HG03432 (cell line): ENCODE results near the gene INAFM1.
A peak's percentile ranks its signal among the peaks of the same experiment; 100 is the strongest.
"Not testable (repeated sequence)": the region's sequence is repeated elsewhere in the genome, so short reads cannot be mapped to it uniquely, and the experiment has no call there.

ENCODE experiments used
- ATAC-seq: cut with Tn5 transposase; IDR thresholded peaks from one replicate; pipeline ENCODE4 v1.9.1; 2021; ENCODE audit warnings: mild to moderate bottlenecking, moderate library complexity; ENCODE audit not compliant: unreplicated experiment

The INAFM1 gene

GRCh38 chr19:47267350-47267759 is 7.3 kb upstream of the INAFM1 start:
- no peak for ATAC-seq

GRCh38 chr19:47268028-47268427 is 6.7 kb upstream of the INAFM1 start:
- ATAC-seq, result no peak

- ATAC-seq, result no peak
Observed at GRCh38 chr19:47269596-47269995, 5.1 kb upstream of the INAFM1 start.

GRCh38 chr19:47270408-47270807 is 4.3 kb upstream of the INAFM1 start:
- no peak for ATAC-seq

GRCh38 chr19:47271949-47272348 is 2.7 kb upstream of the INAFM1 start:
- no peak for ATAC-seq

- ATAC-seq, result no peak
Observed at GRCh38 chr19:47272448-47273312, 2.0 kb upstream of the INAFM1 start.

GRCh38 chr19:47273313-47274070 is 1.2 kb upstream of the INAFM1 start:
- ATAC-seq, result peak; percentile 57

- ATAC-seq, result peak; percentile 5
Observed at GRCh38 chr19:47274891-47275761, 441 bp downstream of the INAFM1 start.

GRCh38 chr19:47275791-47276461 is 1.2 kb downstream of the INAFM1 start:
- ATAC-seq, result no peak

GRCh38 chr19:47276513-47276912 is 1.8 kb downstream of the INAFM1 start:
- ATAC-seq, result not testable (repeated sequence)

GRCh38 chr19:47280183-47280797 is 5.6 kb downstream of the INAFM1 start:
- no peak for ATAC-seq

GRCh38 chr19:47283405-47284059 is 8.8 kb downstream of the INAFM1 start:
- ATAC-seq, result no peak

GRCh38 chr19:47284324-47284899 is 9.7 kb downstream of the INAFM1 start:
- ATAC-seq, result no peak

GRCh38 chr19:47296036-47296435 is 21.4 kb downstream of the INAFM1 start:
- no peak for ATAC-seq

- not testable (repeated sequence) for ATAC-seq
Observed at GRCh38 chr19:47300867-47301266, 26.2 kb downstream of the INAFM1 start.

- ATAC-seq, result no peak
Observed at GRCh38 chr19:47302249-47302648, 27.6 kb downstream of the INAFM1 start.

- no peak for ATAC-seq
Observed at GRCh38 chr19:47303966-47304365, 29.3 kb downstream of the INAFM1 start.

GRCh38 chr19:47305309-47305751 is 30.6 kb downstream of the INAFM1 start:
- ATAC-seq, result no peak

- no peak for ATAC-seq
Observed at GRCh38 chr19:47306303-47306702, 31.6 kb downstream of the INAFM1 start.
